ENCODE measurements around the gene CACNB1.
"Not testable (repeated sequence)": the region's sequence is repeated elsewhere in the genome, so short reads cannot be mapped to it uniquely, and the experiment has no call there.

CACNB1 gene

DNA sequence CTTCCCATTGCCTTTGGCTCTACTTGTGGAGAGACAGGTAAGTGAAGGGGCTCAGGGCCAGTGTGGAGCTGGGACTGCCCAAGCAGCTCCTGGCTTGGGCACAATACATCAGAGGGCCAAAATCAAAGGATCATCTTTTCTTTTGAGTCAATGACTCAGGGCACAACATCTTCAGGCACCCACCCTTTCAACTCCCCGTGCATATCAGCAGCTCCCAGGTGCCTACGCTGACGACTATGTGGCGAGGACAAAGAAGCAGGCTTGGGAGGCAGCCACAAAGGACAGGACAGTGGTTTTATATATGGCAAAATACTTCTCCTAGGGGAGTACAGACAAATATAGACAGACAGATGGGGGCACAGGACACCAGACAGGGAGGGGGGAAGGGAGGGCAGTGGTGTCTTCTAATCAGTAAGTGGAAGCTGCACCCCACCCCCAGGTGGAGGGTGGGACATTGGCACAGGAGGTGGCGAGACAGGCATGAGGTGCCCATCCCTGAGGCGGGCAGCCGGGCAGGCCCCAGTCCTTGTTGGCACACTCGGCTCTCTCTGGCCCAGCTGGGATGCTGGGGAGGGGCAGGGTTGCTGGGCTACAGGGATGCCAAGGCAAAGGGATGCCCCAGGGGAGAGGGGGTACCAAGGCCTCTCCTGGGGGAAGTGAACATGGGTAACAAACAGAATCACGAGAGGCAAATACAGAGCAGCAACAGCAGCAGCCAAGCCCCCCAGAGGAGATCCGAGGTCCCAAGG is 23.8 kb downstream of the CACNB1 start:
- DNase-seq, result no peak

GRCh38 chr17:39173080-39173479 is 24.4 kb downstream of the CACNB1 start:
- DNase-seq, result no peak

GRCh38 chr17:39171933-39172332 is 25.5 kb downstream of the CACNB1 start:
- DNase-seq, result no peak

GRCh38 chr17:39170558-39170957 is 26.9 kb downstream of the CACNB1 start:
- DNase-seq, result no peak

DNA sequence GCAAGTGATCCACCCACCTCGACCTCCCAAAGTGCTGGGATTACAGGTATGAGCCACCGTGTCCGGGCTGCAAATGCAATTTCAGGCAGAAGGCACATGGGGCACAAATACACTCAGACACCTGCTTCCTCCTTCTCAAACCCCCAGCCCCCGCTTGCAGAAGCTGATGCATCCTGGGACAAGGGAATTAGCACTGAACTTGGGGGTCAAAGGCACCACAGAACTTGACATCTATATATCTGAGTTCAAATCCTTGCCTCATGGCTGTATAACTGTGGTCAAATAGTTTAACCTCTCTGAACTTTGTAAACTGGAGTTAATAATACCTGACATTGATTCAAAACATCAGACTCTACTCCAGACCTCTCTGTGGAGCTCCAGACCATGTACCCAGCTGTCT is 27.4 kb downstream of the CACNB1 start:
- no peak for DNase-seq

DNA sequence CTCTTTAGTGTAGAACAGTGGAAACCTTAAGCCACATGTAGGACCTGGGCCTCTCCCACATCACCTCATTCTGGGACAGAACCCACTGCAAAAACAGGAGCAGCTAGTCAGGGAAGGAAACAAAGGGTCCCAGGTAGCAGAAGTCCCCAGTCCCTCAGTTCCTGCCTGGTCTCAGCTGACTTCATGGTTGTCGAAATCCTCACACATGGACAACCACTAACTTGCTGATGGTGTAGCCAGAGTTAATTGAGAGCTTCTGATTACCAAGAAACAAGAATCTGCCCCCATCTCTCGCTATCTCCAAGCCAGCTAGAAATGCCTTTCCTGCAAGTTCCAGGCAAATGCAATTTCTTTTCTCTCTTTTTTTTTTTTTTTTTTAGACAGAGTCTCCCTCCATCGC is 28.0 kb downstream of the CACNB1 start:
- no peak for DNase-seq

DNA sequence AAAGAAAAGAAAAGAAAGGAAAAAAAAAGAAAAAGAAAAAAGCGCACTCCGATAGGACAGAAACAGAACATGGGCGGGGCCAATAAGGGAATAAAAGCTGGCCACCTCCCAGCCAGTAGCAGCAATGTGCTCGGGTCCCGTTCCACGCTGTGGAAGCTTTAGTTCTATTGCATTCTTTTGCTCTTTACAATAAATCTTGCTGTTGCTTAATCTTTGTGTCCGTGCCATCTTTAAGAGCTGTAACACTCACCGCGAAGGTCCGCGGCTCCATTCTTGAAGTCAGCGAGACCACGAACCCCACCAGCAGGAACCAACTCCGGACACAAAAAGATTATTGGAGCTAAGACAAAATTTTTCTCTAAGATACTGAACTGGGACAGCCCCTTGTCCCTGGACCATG is 28.4 kb downstream of the CACNB1 start:
- no peak for DNase-seq

DNA sequence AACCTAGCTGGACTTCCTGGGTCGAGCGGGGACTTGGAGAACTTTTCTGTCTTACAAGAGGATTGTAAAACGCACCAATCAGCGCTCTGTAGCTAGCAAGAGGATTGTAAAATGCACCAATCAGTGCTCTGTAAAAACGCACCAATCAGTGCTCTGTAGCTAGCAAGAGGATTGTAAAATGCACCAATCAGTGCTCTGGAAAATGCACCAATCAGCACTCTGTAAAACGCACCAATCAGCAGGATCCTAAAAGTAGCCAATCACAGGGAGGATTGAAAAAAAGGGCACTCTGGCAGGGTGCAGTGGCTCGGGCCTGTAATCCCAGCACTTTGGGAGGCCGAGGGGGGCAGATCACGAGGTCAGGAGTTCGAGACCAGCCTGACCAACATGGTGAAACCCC is 29.0 kb downstream of the CACNB1 start:
- not testable (repeated sequence) for DNase-seq

- no peak for DNase-seq
These were observed 30.0 kb downstream of the CACNB1 start for GRCh38 chr17:39167476-39167875.

DNA sequence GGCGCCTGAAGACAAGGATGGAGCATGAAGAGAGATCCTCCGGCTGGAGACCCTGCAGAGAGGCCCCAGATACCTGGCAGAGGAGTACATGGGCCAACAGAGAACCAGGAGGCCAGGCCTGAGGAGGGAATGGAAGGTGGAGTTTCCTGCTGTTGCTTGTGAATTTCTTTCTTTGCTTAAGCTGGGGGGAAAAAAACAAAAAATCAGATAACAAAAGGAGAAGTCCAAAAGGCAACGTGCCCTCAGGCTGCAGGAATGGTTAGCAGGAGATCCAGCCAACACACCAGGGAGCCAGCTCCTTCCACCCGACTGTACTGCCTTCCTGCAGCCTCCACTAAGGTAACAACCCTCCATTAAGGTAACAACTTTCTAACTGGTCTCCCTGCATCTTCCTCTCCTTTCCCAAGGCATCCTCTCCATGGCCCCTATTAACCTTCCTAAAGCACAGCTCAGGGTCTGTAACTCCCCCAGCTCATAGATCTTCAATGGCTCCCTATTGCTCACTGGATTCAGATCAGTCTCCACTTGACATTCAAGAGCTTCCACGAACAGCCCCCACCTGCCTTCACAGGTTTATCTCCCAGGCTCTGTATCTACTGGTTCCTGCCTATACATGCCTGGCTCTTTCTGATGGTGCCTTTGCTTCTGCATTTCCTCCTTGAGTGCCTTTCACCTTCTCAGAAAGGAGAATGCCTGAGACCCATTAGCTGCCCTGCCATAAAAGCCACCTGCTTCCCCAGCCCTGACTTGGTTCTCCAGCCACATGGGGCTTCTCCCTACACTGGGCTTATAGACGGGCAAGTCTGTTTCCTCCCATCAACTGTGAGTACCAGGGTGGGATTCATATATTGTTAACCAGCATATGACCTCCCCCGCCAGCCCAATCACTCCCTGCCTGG is 30.8 kb downstream of the CACNB1 start:
- DNase-seq, result no peak

DNA sequence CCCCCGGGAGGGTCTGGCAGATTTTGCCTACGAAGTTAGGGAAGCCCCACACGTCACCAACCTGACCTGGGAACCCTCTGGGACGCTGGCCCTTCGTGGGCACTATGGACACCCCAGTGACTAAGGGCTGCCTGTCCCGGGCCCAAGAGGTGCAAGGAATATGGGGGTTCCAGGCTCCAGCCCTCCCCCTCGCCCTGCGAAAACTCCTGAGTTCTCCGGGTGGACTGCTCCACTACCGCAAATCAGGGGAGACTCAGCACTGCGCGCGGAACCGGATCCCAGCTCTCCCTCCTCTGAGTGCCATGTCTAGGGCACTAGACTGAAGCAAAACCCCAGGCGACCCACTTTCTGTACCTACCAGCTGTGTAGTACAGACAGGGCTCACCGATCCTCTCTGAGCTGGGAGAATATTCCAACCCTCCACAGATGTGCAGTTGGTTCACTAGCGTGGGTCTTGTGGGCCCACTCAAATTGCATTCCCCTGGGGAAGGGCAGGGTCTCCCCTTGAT is 31.6 kb downstream of the CACNB1 start, which contains the start of gene ARL5C:
Gene ARL5C (minus strand): TSS at position 321 of the 509 bp plus-strand sequence. CDS start 401 bp downstream, outside the sequence.
- no peak for DNase-seq

- DNase-seq, result no peak
These were observed 32.2 kb downstream of the CACNB1 start for GRCh38 chr17:39165178-39165840.

GRCh38 chr17:39164675-39165143 is 32.8 kb downstream of the CACNB1 start:
- no peak for DNase-seq

GRCh38 chr17:39161962-39162361 is 35.5 kb downstream of the CACNB1 start:
- no peak for DNase-seq

- no peak for DNase-seq
These were observed 38.8 kb downstream of the CACNB1 start for GRCh38 chr17:39158623-39159022.

- no peak for DNase-seq
These were observed 41.0 kb downstream of the CACNB1 start for GRCh38 chr17:39156491-39156890.

- no peak for DNase-seq
These were observed 41.8 kb downstream of the CACNB1 start for GRCh38 chr17:39155654-39156053.

- peak; percentile 70 for DNase-seq
These were observed 43.8 kb downstream of the CACNB1 start for GRCh38 chr17:39153599-39154051.

DNA sequence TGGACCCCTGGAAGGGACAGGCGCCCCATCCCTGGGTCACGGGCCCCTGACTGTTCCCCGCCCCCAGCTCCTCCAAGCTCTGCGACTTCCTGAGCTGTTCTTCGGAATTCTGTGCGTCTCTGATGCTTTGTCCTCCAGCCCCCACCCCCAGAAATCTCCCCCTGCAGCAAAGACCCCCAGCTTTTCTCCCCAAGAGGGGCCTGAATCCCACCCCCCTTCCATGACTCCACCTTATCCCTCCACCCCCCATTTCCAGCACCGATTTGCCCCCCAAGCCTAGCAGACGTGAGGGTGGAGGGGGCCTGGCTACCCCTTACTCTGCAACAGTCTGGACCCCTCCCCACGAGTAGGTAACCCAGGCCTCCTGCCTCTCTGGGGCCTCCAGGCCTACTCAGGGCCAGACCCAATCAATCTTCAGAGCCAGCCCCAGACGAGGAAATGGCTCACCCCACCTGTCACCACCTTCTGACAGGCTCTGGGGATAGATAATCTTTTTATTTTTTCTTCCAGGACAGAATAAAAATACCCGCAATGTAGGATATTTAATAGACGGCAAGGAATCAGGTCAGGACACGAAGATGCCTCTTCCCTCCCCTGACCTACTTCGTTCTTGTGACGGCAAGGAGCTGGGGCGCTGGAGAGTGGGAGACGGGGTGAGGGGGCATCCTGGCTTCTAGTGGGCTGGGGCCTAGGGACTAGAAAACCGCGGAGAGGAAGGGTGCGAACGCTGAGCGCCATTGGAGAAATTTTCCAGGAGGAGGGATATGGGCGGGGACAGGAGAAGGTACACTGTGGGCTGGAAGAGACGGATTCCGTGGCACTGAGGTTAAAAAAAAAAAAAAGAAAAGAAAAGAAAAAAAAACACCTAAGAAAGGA is 45.3 kb downstream of the CACNB1 start:
- DNase-seq, result no peak

- DNase-seq, result no peak
These were observed 46.1 kb downstream of the CACNB1 start, which contains the start of gene PLXDC1 for GRCh38 chr17:39151150-39151942. Gene PLXDC1 (minus strand): TSS chr17:39151637. CDS start chr17:39151437, 200 bp downstream.

GRCh38 chr17:39150795-39151149 is 46.7 kb downstream of the CACNB1 start:
- no peak for DNase-seq

Data from NCI-H2081 treated with DMSO at 0.1 percent for 48 hours (cell line).